Neuronal stem cell (in vitro differentiated cells): ENCODE data around the gene CCDC27. TPM values are rescaled to one million over a fixed set of nuclear protein-coding genes. Genes with fewer than 3 reads are reported as not detected.
A peak's percentile ranks its signal among the peaks of the same experiment; 100 is the strongest.

Source experiments
- DNase-seq: peaks from one replicate; pipeline ENCODE4 v3.0.0-alpha.2; 2013; ENCODE audit warnings: low spot score
- H2AFZ ChIP-seq: one replicate; pipeline ENCODE4 v1.6.1; 2013; ENCODE audit warnings: mild to moderate bottlenecking, low read length, inconsistent platforms
- H2AK5ac ChIP-seq: 2 replicates; pipeline ENCODE4 v1.6.1; 2013; ENCODE audit warnings: low read depth, mild to moderate bottlenecking, inconsistent platforms, low read length, moderate library complexity, mixed read lengths
- H2BK120ac ChIP-seq: 2 replicates; pipeline ENCODE4 v1.6.1; 2013; ENCODE audit warnings: low read depth, mild to moderate bottlenecking, inconsistent platforms, low read length, moderate library complexity, mixed read lengths
- H2BK12ac ChIP-seq: one replicate; pipeline ENCODE4 v1.6.1; 2013; ENCODE audit warnings: low read length, inconsistent platforms
- H2BK15ac ChIP-seq: 2 replicates; pipeline ENCODE4 v1.6.1; 2013; ENCODE audit warnings: mild to moderate bottlenecking, low read length, inconsistent platforms, mixed read lengths
- H2BK5ac ChIP-seq: one replicate; pipeline ENCODE4 v1.6.1; 2013; ENCODE audit warnings: inconsistent platforms, mild to moderate bottlenecking, low read length, moderate library complexity
- H3K14ac ChIP-seq: one replicate; pipeline ENCODE4 v1.6.1; 2013; ENCODE audit warnings: low read length, inconsistent platforms
- H3K18ac ChIP-seq: 2 replicates; pipeline ENCODE4 v1.6.1; 2013; ENCODE audit warnings: low read length, inconsistent platforms
- H3K23ac ChIP-seq: 2 replicates; pipeline ENCODE4 v1.6.1; 2013; ENCODE audit warnings: low read depth, mild to moderate bottlenecking, mixed read lengths, low read length, inconsistent platforms; ENCODE audit not compliant: poor library complexity
- H3K27ac ChIP-seq: replicated peaks from 3 replicates; pipeline ENCODE4 v1.5.1; 2013; ENCODE audit warnings: low read length, inconsistent platforms
- H3K27me3 ChIP-seq, 3 experiments: 2 replicates each; pipeline ENCODE4 v1.6.1; 2013; ENCODE audit warnings: low read length in 3 of 3, mild to moderate bottlenecking in 2 of 3, inconsistent platforms in 1 of 3, low read depth in 1 of 3, mixed read lengths in 1 of 3, moderate library complexity in 1 of 3; ENCODE audit not compliant: control insufficient read depth in 3 of 3, insufficient read depth in 3 of 3
- H3K36me3 ChIP-seq, 2 donors: replicated peaks in 1 of 2; 2 replicates each; pipeline ENCODE4 v1.6.1; 2013; ENCODE audit warnings: low read length in 2 of 2; ENCODE audit not compliant: control insufficient read depth in 2 of 2, insufficient read depth in 2 of 2
- H3K4ac ChIP-seq: 2 replicates; pipeline ENCODE4 v1.6.1; 2013; ENCODE audit warnings: inconsistent platforms, mild to moderate bottlenecking, low read length, moderate library complexity
- H3K4me1 ChIP-seq, 2 donors: 1 replicate in 1 of 2; 2 replicates in 1 of 2; pipeline ENCODE4 v1.6.1; 2013; ENCODE audit warnings: low read length in 2 of 2, low read depth in 1 of 2; ENCODE audit not compliant: control insufficient read depth in 2 of 2, insufficient read depth in 1 of 2
- H3K4me2 ChIP-seq: one replicate; pipeline ENCODE4 v1.6.1; 2013; ENCODE audit warnings: mild to moderate bottlenecking, low read length, inconsistent platforms; ENCODE audit not compliant: insufficient read depth, poor library complexity, severe bottlenecking
- H3K4me3 ChIP-seq, 2 donors: 2 replicates each; pipeline ENCODE4 v1.5.1; 2013; ENCODE audit warnings: low read length in 2 of 2, mild to moderate bottlenecking in 2 of 2, inconsistent platforms in 1 of 2, moderate library complexity in 1 of 2
- H3K79me1 ChIP-seq: one replicate; pipeline ENCODE4 v1.6.1; 2013; ENCODE audit warnings: low read depth, mild to moderate bottlenecking, inconsistent platforms, low read length, moderate library complexity
- H3K9ac ChIP-seq: one replicate; pipeline ENCODE4 v1.6.1; 2013; ENCODE audit warnings: mild to moderate bottlenecking, low read depth, low read length, inconsistent platforms; ENCODE audit not compliant: poor library complexity
- H3K9me3 ChIP-seq, 2 donors: replicated peaks in 1 of 2; 2 replicates each; pipeline versions ENCODE3 to v1.6.1; 2013; ENCODE audit warnings: low read length in 2 of 2, mild to moderate bottlenecking in 2 of 2, inconsistent platforms in 1 of 2, low read depth in 1 of 2, mixed read lengths in 1 of 2, moderate library complexity in 1 of 2; ENCODE audit not compliant: control insufficient read depth in 2 of 2, insufficient read depth in 1 of 2
- H4K8ac ChIP-seq: one replicate; pipeline ENCODE4 v1.6.1; 2013; ENCODE audit warnings: low read depth, mild to moderate bottlenecking, inconsistent platforms, low read length, moderate library complexity
- H4K91ac ChIP-seq: one replicate; pipeline ENCODE4 v1.6.1; 2013; ENCODE audit warnings: low read length, low read depth, mild to moderate bottlenecking, inconsistent platforms; ENCODE audit not compliant: poor library complexity
- WGBS, 2 donors: extraction: QIAGEN DNeasy Blood & Tissue Kit; methylation state at CpG; one replicate each; pipeline ENCODE4 v1.1.7; 2013; ENCODE audit warnings: missing lambda C conversion rate in 2 of 2, mixed read lengths in 1 of 2; ENCODE audit not compliant: insufficient read length in 2 of 2, insufficient replicate concordance in 1 of 2; ENCODE audit errors: extremely low coverage in 2 of 2; 5-methylcytosine and 5-hydroxymethylcytosine counted together
- polyA plus RNA-seq, 2 experiments: library from polyadenylated mRNA; stranded (reverse); fragments of 200-250 nt; gene quantifications; one replicate each; pipeline ENCODE4 v1.2.3, GENCODE V29; 2013

The CCDC27 gene
- polyA plus RNA-seq (2013, experiment 1 of 2): not detected
- not detected for polyA plus RNA-seq (2013, experiment 2 of 2)

DNA sequence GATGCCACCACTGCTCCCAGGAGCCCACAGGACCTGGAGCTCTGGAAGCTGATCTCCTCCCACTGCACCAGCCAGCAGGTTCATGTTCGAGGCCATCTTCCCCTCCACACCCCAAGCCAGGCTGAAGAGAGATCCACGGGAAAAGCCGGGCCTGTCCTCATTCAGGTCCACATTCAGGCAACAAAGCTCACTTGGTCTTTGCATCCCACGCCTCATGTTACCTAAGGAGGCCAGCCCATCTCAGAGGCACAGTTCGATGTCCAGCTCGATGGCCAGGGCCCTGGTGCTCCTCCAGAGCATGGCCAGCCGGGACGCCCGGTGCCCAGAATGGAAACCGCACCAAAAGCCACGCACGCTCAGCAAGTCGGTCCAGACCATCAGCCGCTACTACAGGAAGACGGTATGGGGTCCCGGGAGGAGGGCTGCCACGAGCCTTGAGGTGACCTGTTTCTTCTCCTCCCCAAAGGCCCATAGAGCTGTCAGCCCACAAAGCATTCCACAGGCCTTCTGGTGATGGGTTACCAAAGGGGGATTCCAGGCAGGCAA is at the start of gene CCDC27:
Gene CCDC27 (plus strand): TSS at position 51 of the 546 bp plus-strand sequence. CDS start 32 bp downstream, at position 83.
- H3K27me3 ChIP-seq: peaks cover 0 to 48% (median 4%) of the 10 kb centered on the region in 3 experiments
- no CpG with 5 or more reads among the region's 17 CpGs for WGBS, 2 donors

DNA sequence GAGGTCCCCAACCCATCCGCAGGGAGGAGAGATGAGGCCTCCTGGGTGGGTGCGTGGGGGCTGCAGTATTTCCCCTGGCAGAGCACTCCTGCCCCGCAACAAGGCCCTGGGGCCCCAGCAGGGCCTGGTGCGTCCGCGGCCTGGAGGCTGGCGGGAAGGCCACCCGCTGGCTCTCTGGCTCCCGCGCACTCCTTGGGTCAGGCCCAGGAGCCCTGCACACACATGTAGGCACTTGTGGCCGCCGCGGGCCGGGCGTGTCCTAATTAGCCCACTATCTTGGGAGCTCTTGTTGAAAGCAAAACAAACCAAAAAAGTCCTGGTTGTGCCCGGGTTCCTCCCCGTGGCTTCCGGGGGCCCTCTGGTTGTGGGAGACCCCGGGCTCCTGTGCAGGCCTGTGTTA is 49.7 kb upstream of the CCDC27 start:
- Histone ChIP-seq H2AK5ac (peak overlapping the region; percentile 94), H2AFZ (peak overlapping the region; percentile 20), H2BK5ac (peak overlapping the region; percentile 75), H4K8ac (no peak overlapping the region), H3K4ac (no peak overlapping the region), H3K14ac (no peak overlapping the region), H3K79me1 (no peaks in the 10 kb centered on the region), H2BK120ac (no peak overlapping the region), H3K18ac (peak overlapping the region; percentile 71), H2BK12ac (peak overlapping the region; percentile 41), H3K4me3 (no peak overlapping the region), H3K27me3 (peaks cover 0 to 84% (median 4%) of the 10 kb centered on the region in 3 experiments), H3K4me2 (no peak overlapping the region), H3K36me3 (no peaks in the 10 kb centered on the region), H3K9me3 (no peaks in the 10 kb centered on the region), H3K4me1 (peaks cover 11 to 12% of the 10 kb centered on the region in 2 donors), H3K9ac (no peak overlapping the region), H3K27ac (peak overlapping the region; percentile 31), H3K23ac (no peak overlapping the region), H2BK15ac (peak overlapping the region; percentile 91), H4K91ac (no peak overlapping the region)
- WGBS, 2 donors: no CpG with 5 or more reads among the region's 19 CpGs
- no peak for DNase-seq

More for the DNA sequence above, at the start of gene CCDC27:
- H3K27ac ChIP-seq: no peak within 1 kb of the TSS
- peak within 1 kb of the TSS; percentile 56 for H2AK5ac ChIP-seq
- peak within 1 kb of the TSS; percentile 44 for H3K9ac ChIP-seq
- no peak within 1 kb of the TSS for H2BK120ac ChIP-seq
- H2BK12ac ChIP-seq: peak within 1 kb of the TSS; percentile 22
- H3K9me3 ChIP-seq: no peaks in the 10 kb centered on the region
- no peaks in the 10 kb centered on the region for H3K4me1 ChIP-seq
- H2BK15ac ChIP-seq: no peak within 1 kb of the TSS
- no peak within 1 kb of the TSS for H4K91ac ChIP-seq
- no peak for DNase-seq
- H3K18ac ChIP-seq: peak within 1 kb of the TSS; percentile 76
- H3K23ac ChIP-seq: peak within 1 kb of the TSS; percentile 44
- H3K79me1 ChIP-seq: peaks cover 1% of the 10 kb centered on the region
- no peak within 1 kb of the TSS for H3K4me3 ChIP-seq
- H2BK5ac ChIP-seq: peak within 1 kb of the TSS; percentile 13
- no peak within 1 kb of the TSS for H3K4ac ChIP-seq
- H3K14ac ChIP-seq: peak within 1 kb of the TSS; percentile 89
- peak within 1 kb of the TSS; percentile 2 for H3K4me2 ChIP-seq
- no peak within 1 kb of the TSS for H2AFZ ChIP-seq
- H3K36me3 ChIP-seq: no peaks in the 10 kb centered on the region
- H4K8ac ChIP-seq: no peak within 1 kb of the TSS

- no peak for DNase-seq
- Histone ChIP-seq H2BK12ac (peak overlapping the region; percentile 41), H3K18ac (peak overlapping the region; percentile 91), H2BK15ac (peak overlapping the region; percentile 91), H3K27ac (peak overlapping the region; percentile 31), H3K14ac (no peak overlapping the region), H3K4me2 (peak overlapping the region; percentile 11), H3K4me1 (peaks cover 11 to 17% of the 10 kb centered on the region in 2 donors), H2BK5ac (peak overlapping the region; percentile 75), H3K9ac (no peak overlapping the region), H3K23ac (peak overlapping the region; percentile 85), H3K4me3 (no peak overlapping the region), H4K91ac (no peak overlapping the region), H3K36me3 (no peaks in the 10 kb centered on the region), H2AK5ac (peak overlapping the region; percentile 94), H2BK120ac (no peak overlapping the region), H3K9me3 (no peaks in the 10 kb centered on the region), H3K79me1 (no peaks in the 10 kb centered on the region), H4K8ac (no peak overlapping the region), H2AFZ (peak overlapping the region; percentile 20), H3K27me3 (peaks cover 0 to 84% (median 10%) of the 10 kb centered on the region in 3 experiments), H3K4ac (no peak overlapping the region)
- no CpG with 5 or more reads among the region's 21 CpGs for WGBS, 2 donors
These were observed 49.1 kb upstream of the CCDC27 start for GRCh38 chr1:3702990-3703728.

- Histone ChIP-seq H3K18ac (peak overlapping the region; percentile 35), H3K79me1 (no peaks in the 10 kb centered on the region), H4K91ac (no peak overlapping the region), H3K14ac (peak overlapping the region; percentile 71), H4K8ac (no peak overlapping the region), H3K4me2 (no peak overlapping the region), H2BK15ac (peak overlapping the region; percentile 49), H3K4me1 (peaks cover 11 to 17% of the 10 kb centered on the region in 2 donors), H3K27ac (no peak overlapping the region), H2BK12ac (peak overlapping the region; percentile 4), H3K23ac (peak overlapping the region; percentile 85), H2AFZ (no peak overlapping the region), H3K27me3 (peaks cover 0 to 84% (median 14%) of the 10 kb centered on the region in 3 experiments), H2AK5ac (peak overlapping the region; percentile 82), H2BK5ac (peak overlapping the region; percentile 75), H3K9me3 (no peaks in the 10 kb centered on the region), H2BK120ac (peak overlapping the region; percentile 87), H3K9ac (no peak overlapping the region), H3K4me3 (no peak overlapping the region), H3K36me3 (no peaks in the 10 kb centered on the region), H3K4ac (peak overlapping the region; percentile 53)
- no peak for DNase-seq
- no CpG with 5 or more reads among the region's 28 CpGs for WGBS, 2 donors
These were observed 48.4 kb upstream of the CCDC27 start for GRCh38 chr1:3703786-3704371.
